Panc1 (cell line): ENCODE results near the gene NSMF. TPM values are rescaled to one million over a fixed set of nuclear protein-coding genes. Genes with fewer than 3 reads are reported as not detected.

ENCODE experiments used
- ATAC-seq: fragments of 200-7000 bp; cut with Tn5 transposase; 2 replicates; pipeline ENCODE4 v1.9.1; 2020; ENCODE audit warnings: mild to moderate bottlenecking, moderate library complexity
- BruUV-seq: library from RNA; stranded (reverse); fragments of 400-500 nt; replicated peaks from 2 replicates; lab custom pipeline; 2021; lab: Mats Ljungman, UMichigan
- CTCF ChIA-PET: fragments of 300-600 bp; sonication (Branson Sonifier 250); formaldehyde crosslinking; loops from one replicate; lab custom pipeline; 2022; ENCODE audit warnings: antibody characterized with exemption; lab: Charles Lee
- POLR2A ChIA-PET: fragments of 300-600 bp; sonication (Branson Sonifier 250); formaldehyde crosslinking; loops from one replicate; lab custom pipeline; 2022; ENCODE audit warnings: antibody characterized with exemption; lab: Charles Lee
- DNase-seq: peaks from one replicate; pipeline ENCODE4 v3.0.0-alpha.2; 2010; ENCODE audit warnings: low read depth, low spot score
- H3K27ac ChIP-seq: 2 replicates; pipeline ENCODE4 v1.5.1; 2011; ENCODE audit warnings: mild to moderate bottlenecking, low read length, inconsistent platforms
- H3K27me3 ChIP-seq: fragments of 200-500 bp; sonication (Bioruptor generic); 2 replicates; pipeline ENCODE4 v1.6.0; 2014; ENCODE audit warnings: low read length, inconsistent platforms; ENCODE audit not compliant: control insufficient read depth, insufficient read depth
- H3K36me3 ChIP-seq: fragments of 200-500 bp; sonication (Bioruptor generic); 2 replicates; pipeline ENCODE4 v1.5.1; 2014; ENCODE audit warnings: inconsistent platforms, mild to moderate bottlenecking, low read length, moderate library complexity; ENCODE audit not compliant: control insufficient read depth, insufficient read depth
- H3K4me1 ChIP-seq: 2 replicates; pipeline ENCODE4 v1.5.1; 2011; ENCODE audit warnings: inconsistent platforms, mild to moderate bottlenecking, low read length, moderate library complexity; ENCODE audit not compliant: control insufficient read depth, insufficient read depth
- H3K4me3 ChIP-seq, 2 experiments: 2 replicates each; pipeline ENCODE4 v1.5.1; 2011 to 2012; ENCODE audit warnings: low read depth in 2 of 2, low read length in 2 of 2, mild to moderate bottlenecking in 2 of 2, inconsistent platforms in 1 of 2, moderate library complexity in 1 of 2
- H3K9me3 ChIP-seq: fragments of 200-500 bp; sonication (Bioruptor generic); 2 replicates; pipeline ENCODE4 v1.5.1; 2014; ENCODE audit warnings: low read depth, mild to moderate bottlenecking, inconsistent platforms, low read length, moderate library complexity; ENCODE audit not compliant: control insufficient read depth, insufficient read depth
- POLR2AphosphoS5 ChIP-seq: IDR thresholded peaks from 2 replicates; pipeline ENCODE4 v1.6.1; 2012; ENCODE audit warnings: mild to moderate bottlenecking, low read depth, low read length, moderate library complexity
- SIN3A ChIP-seq: IDR thresholded peaks from 2 replicates; pipeline ENCODE4 v1.6.1; 2012; ENCODE audit warnings: low read depth, mild to moderate bottlenecking, low read length, moderate library complexity, borderline replicate concordance; ENCODE audit not compliant: insufficient read depth
- TCF7L2 ChIP-seq: IDR thresholded peaks from 2 replicates; pipeline ENCODE4 v1.6.1; 2011; ENCODE audit warnings: mild to moderate bottlenecking, low read depth, low read length, inconsistent platforms
- in situ Hi-C: cut with HindIII; loops from 2 replicates; pipeline ENCODE4 v1.10.0; 2016; ENCODE audit warnings: low sequenced_read_pairs, low pct_unique_long_range_greater_than_20kb
- intact Hi-C: fragments of 100-400 bp; cut with micrococcal nuclease; formaldehyde crosslinking; loops from one replicate; pipeline ENCODE4 v1.10.0; 2022; ENCODE audit not compliant: unreplicated experiment
- total RNA-seq: library from RNA; stranded (reverse); gene quantifications from one replicate; pipeline ENCODE4 v1.2.1, GENCODE V29; 2021; ENCODE audit not compliant: unreplicated experiment
- TF ChIP-seq, protein P1 (sequence below): fragments of 450-650 bp; IDR thresholded peaks from 2 replicates; pipeline ENCODE4 v1.5.1; 2017; ENCODE audit warnings: mild to moderate bottlenecking
- TF ChIP-seq, protein P2 (sequence below), 2 experiments: IDR thresholded peaks; 2 replicates each; pipeline ENCODE4 v1.6.1; 2011 to 2012; ENCODE audit warnings: low read depth in 2 of 2, control low read depth in 1 of 2, low read length in 1 of 2, mild to moderate bottlenecking in 1 of 2, moderate library complexity in 1 of 2; ENCODE audit not compliant: insufficient read depth in 1 of 2

NSMF gene
- total RNA-seq, 1 experiment from 2014 or later = 40.0 TPM

DNA sequence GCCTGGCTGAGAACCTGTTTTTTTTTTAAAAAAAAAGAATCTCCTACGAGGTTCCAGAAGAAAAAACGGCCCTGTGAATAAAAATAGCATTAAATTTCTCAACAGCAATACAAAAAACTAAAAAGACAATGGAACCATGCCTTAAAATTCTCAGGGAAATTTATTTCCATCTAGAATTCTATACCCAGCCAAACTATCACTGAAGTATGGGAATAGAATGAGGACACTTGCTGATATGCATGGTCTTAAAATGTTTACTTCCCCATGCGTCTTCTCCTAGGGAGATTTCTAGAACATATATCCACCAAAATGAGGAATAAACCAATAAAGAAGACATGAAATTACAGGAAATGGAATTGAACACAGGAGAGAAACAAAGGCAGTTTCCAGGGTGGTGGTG lies 16.5 kb upstream of the NSMF start:
- Histone ChIP-seq H3K36me3 (no peaks in the 10 kb centered on the region), H3K27ac (no peak overlapping the region), H3K9me3 (no peaks in the 10 kb centered on the region), H3K4me1 (peaks cover 4% of the 10 kb centered on the region; the same call in 1 of the 2 replicates), H3K4me3 (no peak overlapping the region), H3K27me3 (no peaks in the 10 kb centered on the region)
- ATAC-seq = no peak
- DNase-seq = no peak
- in situ Hi-C loops = no loop called here
- no TSS peak for BruUV-seq
- intact Hi-C loops = no loop called here
- TF ChIP-seq, protein P1, sequence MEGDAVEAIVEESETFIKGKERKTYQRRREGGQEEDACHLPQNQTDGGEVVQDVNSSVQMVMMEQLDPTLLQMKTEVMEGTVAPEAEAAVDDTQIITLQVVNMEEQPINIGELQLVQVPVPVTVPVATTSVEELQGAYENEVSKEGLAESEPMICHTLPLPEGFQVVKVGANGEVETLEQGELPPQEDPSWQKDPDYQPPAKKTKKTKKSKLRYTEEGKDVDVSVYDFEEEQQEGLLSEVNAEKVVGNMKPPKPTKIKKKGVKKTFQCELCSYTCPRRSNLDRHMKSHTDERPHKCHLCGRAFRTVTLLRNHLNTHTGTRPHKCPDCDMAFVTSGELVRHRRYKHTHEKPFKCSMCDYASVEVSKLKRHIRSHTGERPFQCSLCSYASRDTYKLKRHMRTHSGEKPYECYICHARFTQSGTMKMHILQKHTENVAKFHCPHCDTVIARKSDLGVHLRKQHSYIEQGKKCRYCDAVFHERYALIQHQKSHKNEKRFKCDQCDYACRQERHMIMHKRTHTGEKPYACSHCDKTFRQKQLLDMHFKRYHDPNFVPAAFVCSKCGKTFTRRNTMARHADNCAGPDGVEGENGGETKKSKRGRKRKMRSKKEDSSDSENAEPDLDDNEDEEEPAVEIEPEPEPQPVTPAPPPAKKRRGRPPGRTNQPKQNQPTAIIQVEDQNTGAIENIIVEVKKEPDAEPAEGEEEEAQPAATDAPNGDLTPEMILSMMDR = no peak
- no peak for TF ChIP-seq SIN3A
- TF ChIP-seq, protein P2, sequence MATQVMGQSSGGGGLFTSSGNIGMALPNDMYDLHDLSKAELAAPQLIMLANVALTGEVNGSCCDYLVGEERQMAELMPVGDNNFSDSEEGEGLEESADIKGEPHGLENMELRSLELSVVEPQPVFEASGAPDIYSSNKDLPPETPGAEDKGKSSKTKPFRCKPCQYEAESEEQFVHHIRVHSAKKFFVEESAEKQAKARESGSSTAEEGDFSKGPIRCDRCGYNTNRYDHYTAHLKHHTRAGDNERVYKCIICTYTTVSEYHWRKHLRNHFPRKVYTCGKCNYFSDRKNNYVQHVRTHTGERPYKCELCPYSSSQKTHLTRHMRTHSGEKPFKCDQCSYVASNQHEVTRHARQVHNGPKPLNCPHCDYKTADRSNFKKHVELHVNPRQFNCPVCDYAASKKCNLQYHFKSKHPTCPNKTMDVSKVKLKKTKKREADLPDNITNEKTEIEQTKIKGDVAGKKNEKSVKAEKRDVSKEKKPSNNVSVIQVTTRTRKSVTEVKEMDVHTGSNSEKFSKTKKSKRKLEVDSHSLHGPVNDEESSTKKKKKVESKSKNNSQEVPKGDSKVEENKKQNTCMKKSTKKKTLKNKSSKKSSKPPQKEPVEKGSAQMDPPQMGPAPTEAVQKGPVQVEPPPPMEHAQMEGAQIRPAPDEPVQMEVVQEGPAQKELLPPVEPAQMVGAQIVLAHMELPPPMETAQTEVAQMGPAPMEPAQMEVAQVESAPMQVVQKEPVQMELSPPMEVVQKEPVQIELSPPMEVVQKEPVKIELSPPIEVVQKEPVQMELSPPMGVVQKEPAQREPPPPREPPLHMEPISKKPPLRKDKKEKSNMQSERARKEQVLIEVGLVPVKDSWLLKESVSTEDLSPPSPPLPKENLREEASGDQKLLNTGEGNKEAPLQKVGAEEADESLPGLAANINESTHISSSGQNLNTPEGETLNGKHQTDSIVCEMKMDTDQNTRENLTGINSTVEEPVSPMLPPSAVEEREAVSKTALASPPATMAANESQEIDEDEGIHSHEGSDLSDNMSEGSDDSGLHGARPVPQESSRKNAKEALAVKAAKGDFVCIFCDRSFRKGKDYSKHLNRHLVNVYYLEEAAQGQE (IDR thresholded peaks at IDR 0.05; ENCODE audit: insufficient read depth in 1 of 2, low read depth in 2 of 2, low read length in 1 of 2) = no peak
- no peak for TF ChIP-seq POLR2AphosphoS5
- no peak for TF ChIP-seq TCF7L2
- POLR2A ChIA-PET = interaction anchor here (0.5 kb wide), 1 partner anchor 32 kb away, joined by 3 read pairs; no protein-coding TSS in a partner anchor
- CTCF ChIA-PET = no interaction called here

DNA sequence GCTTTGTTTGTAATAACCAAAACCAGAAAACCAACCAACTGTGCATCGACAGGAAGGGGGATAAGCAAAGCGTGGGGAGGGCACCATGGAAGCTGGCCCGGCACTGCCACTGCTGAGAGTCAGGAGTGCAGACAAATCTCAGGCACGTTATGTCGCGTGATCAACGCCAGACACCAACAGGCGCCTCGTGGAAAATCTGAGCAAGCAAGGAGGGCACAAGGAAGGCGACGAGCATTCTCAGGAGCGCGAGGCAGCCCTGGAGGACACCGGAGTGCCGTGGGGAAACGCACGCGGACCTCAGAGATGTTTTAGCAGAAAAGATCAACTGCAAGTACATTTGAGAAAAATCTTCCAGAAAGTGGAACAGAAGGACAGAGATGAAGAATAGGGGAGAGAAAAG lies 15.1 kb upstream of the NSMF start:
- in situ Hi-C loops = no loop called here
- TF ChIP-seq POLR2AphosphoS5 = no peak
- TF ChIP-seq, protein P2 (IDR thresholded peaks at IDR 0.05; ENCODE audit: insufficient read depth in 1 of 2, low read depth in 2 of 2, low read length in 1 of 2) = no peak
- TF ChIP-seq, protein P1 = no peak
- TF ChIP-seq SIN3A = no peak
- TF ChIP-seq TCF7L2 = no peak
- POLR2A ChIA-PET = no interaction called here
- no peak for DNase-seq
- intact Hi-C loops = no loop called here
- H3K27ac ChIP-seq = no peak overlapping the region
- no peaks in the 10 kb centered on the region for H3K27me3 ChIP-seq
- CTCF ChIA-PET = no interaction called here
- H3K36me3 ChIP-seq = no peaks in the 10 kb centered on the region
- BruUV-seq = no TSS peak
- no peak for ATAC-seq
- H3K9me3 ChIP-seq = no peaks in the 10 kb centered on the region
- H3K4me3 ChIP-seq = no peak overlapping the region
- no peaks in the 10 kb centered on the region for H3K4me1 ChIP-seq
